Endothelial cell of umbilical vein (primary cell): ENCODE data around the gene ZNF407. TPM values are rescaled to one million over a fixed set of nuclear protein-coding genes. Genes with fewer than 3 reads are reported as not detected.

Experiments
- BruUV-seq: library from RNA; stranded (reverse); fragments of 400-500 nt; replicated peaks from 2 replicates; lab custom pipeline; 2021; lab: Mats Ljungman, UMichigan
- CTCF ChIA-PET: fragments of 300-600, 350-600 bp; sonication (Branson Sonifier 250); formaldehyde crosslinking; loops from one replicate; lab custom pipeline; 2021; ENCODE audit warnings: antibody characterized with exemption, inconsistent platforms; lab: Charles Lee
- POLR2A ChIA-PET: fragments of 300-600, 350-600 bp; sonication (Branson Sonifier 250); formaldehyde crosslinking; loops from one replicate; lab custom pipeline; 2021; ENCODE audit warnings: antibody characterized with exemption, inconsistent platforms; lab: Charles Lee
- DNase-seq: peaks from one replicate; pipeline ENCODE4 v3.0.0-alpha.2; 2011; ENCODE audit warnings: low read depth, low spot score
- FAIRE-seq: peaks from 2 replicates; lab custom pipeline; 2011; peaks lifted over from hg19 to GRCh38; lab: Jason Lieb, UNC
- H2AFZ ChIP-seq: 2 replicates; pipeline ENCODE4 v1.6.0; 2012; ENCODE audit warnings: low read depth, low read length, control low read depth, inconsistent platforms
- H3K27ac ChIP-seq: 2 replicates; pipeline ENCODE4 v1.5.1; 2011; ENCODE audit warnings: low read depth, mild to moderate bottlenecking, control low read depth, low read length, moderate library complexity; ENCODE audit not compliant: insufficient read depth
- H3K27me3 ChIP-seq, 2 experiments: 2 replicates each; pipeline versions ENCODE4 v1.6.0 to v1.6.1; 2011; ENCODE audit warnings: low read length in 2 of 2, mixed read lengths in 1 of 2; ENCODE audit not compliant: control insufficient read depth in 2 of 2, insufficient read depth in 2 of 2
- H3K36me3 ChIP-seq, 2 experiments: 2 replicates in 1 of 2; 3 replicates in 1 of 2; pipeline ENCODE4 v1.5.1; 2011; ENCODE audit warnings: low read length in 2 of 2, mild to moderate bottlenecking in 1 of 2, moderate library complexity in 1 of 2; ENCODE audit not compliant: control insufficient read depth in 2 of 2, insufficient read depth in 2 of 2; ENCODE audit errors: extremely low read depth in 1 of 2
- H3K4me1 ChIP-seq: 3 replicates; pipeline ENCODE4 v1.5.1; 2011; ENCODE audit warnings: mild to moderate bottlenecking, low read length; ENCODE audit not compliant: control insufficient read depth, insufficient read depth; ENCODE audit errors: extremely low read depth
- H3K4me2 ChIP-seq: 2 replicates; pipeline ENCODE4 v1.6.1; 2011; ENCODE audit warnings: low read length, control low read depth, mixed read lengths; ENCODE audit not compliant: insufficient read depth
- H3K4me3 ChIP-seq, 3 experiments: fragments of 200-600 bp in 1 of 3; sonication (generic), shearing (Covaris generic) in 1 of 3; replicated peaks in 1 of 3; 2 replicates each; pipeline ENCODE4 v1.5.1; 2011 to 2016; ENCODE audit warnings: control low read depth in 3 of 3, low read length in 3 of 3, mild to moderate bottlenecking in 2 of 3, inconsistent platforms in 1 of 3, low read depth in 1 of 3, moderate library complexity in 1 of 3; ENCODE audit not compliant: insufficient read depth in 1 of 3
- H3K79me2 ChIP-seq: 2 replicates; pipeline ENCODE4 v1.6.0; 2012; ENCODE audit warnings: low read length, inconsistent platforms; ENCODE audit not compliant: control insufficient read depth, insufficient read depth
- H3K9ac ChIP-seq: replicated peaks from 2 replicates; pipeline ENCODE3; 2011; ENCODE audit warnings: low read length, control low read depth; ENCODE audit not compliant: insufficient read depth; ENCODE audit errors: extremely low read depth
- H3K9me1 ChIP-seq: replicated peaks from 3 replicates; pipeline ENCODE4 v1.6.0; 2011; ENCODE audit warnings: mild to moderate bottlenecking, low read length; ENCODE audit not compliant: control insufficient read depth, insufficient read depth; ENCODE audit errors: extremely low read depth
- H3K9me3 ChIP-seq: replicated peaks from 2 replicates; pipeline ENCODE4 v1.5.1; 2012; ENCODE audit warnings: low read length, inconsistent platforms; ENCODE audit not compliant: control insufficient read depth, insufficient read depth
- H4K20me1 ChIP-seq: replicated peaks from 2 replicates; pipeline ENCODE3; 2011; ENCODE audit warnings: mild to moderate bottlenecking, low read length; ENCODE audit not compliant: control insufficient read depth, insufficient read depth; ENCODE audit errors: extremely low read depth
- EZH2 ChIP-seq: IDR thresholded peaks from 2 replicates; pipeline ENCODE4 v1.6.1; 2012; ENCODE audit warnings: borderline replicate concordance, low read depth, mild to moderate bottlenecking, moderate library complexity, low read length, inconsistent platforms; ENCODE audit not compliant: severe bottlenecking
- FOS ChIP-seq: IDR thresholded peaks from 2 replicates; pipeline ENCODE4 v1.6.1; 2011; ENCODE audit warnings: mild to moderate bottlenecking, low read length, moderate library complexity, borderline replicate concordance; ENCODE audit not compliant: insufficient read depth
- GATA2 ChIP-seq: IDR thresholded peaks from 2 replicates; pipeline ENCODE4 v1.7.0; 2011; ENCODE audit warnings: low read depth, mild to moderate bottlenecking, moderate library complexity, mixed read lengths, low read length; ENCODE audit not compliant: insufficient read length, insufficient read depth
- JUN ChIP-seq: IDR thresholded peaks from 2 replicates; pipeline ENCODE4 v1.6.1; 2011; ENCODE audit warnings: borderline replicate concordance, low read depth; ENCODE audit not compliant: insufficient read length, insufficient read depth
- MYC ChIP-seq: IDR thresholded peaks from one replicate; pipeline ENCODE4 v1.6.1; 2011; ENCODE audit warnings: mild to moderate bottlenecking, low read depth, low read length
- POLR2A ChIP-seq: IDR thresholded peaks from 2 replicates; pipeline ENCODE4 v1.6.1; 2012; ENCODE audit warnings: low read depth, mild to moderate bottlenecking, control low read depth, low read length
- POLR2AphosphoS5 ChIP-seq: IDR thresholded peaks from 2 replicates; pipeline ENCODE4 v1.6.1; 2012; ENCODE audit warnings: low read depth, mild to moderate bottlenecking, control low read depth, low read length, moderate library complexity; ENCODE audit not compliant: insufficient read depth
- dilution Hi-C: fragments of 300-500 bp; cut with MboI; formaldehyde crosslinking; loops from one replicate; pipeline ENCODE4 v1.15.0; 2019; ENCODE audit warnings: low sequenced_read_pairs; ENCODE audit not compliant: extremely low pct_ligation_motif_present
- intact Hi-C: fragments of 100-400 bp; cut with micrococcal nuclease; formaldehyde crosslinking; loops from one replicate; pipeline ENCODE4 v1.10.0; 2022
- polyA plus RNA-seq, 4 experiments: library from polyadenylated mRNA; depleted of rRNA in 3 of 4; stranded (reverse) in 3 of 4; unstranded in 1 of 4; fragments of >200 nt; gene quantifications; 2 replicates each; pipeline versions ENCODE4 v1.2.1 to v1.2.3, GENCODE V29; 2011 to 2012; ENCODE audit warnings: missing spikeins in 1 of 4
- total RNA-seq: library from RNA; stranded (reverse); gene quantifications from 2 replicates; pipeline ENCODE4 v1.2.3, GENCODE V29; 2021
- TF ChIP-seq, protein P1 (sequence below), 2 donors: IDR thresholded peaks; 1 replicate in 1 of 2; 2 replicates in 1 of 2; pipeline ENCODE4 v1.5.1; 2011; ENCODE audit warnings: low read length in 2 of 2, mild to moderate bottlenecking in 2 of 2, moderate library complexity in 2 of 2, control low read depth in 1 of 2, inconsistent platforms in 1 of 2, low read depth in 1 of 2; ENCODE audit not compliant: insufficient read depth in 1 of 2; ENCODE audit errors: extremely low read depth in 1 of 2
- TF ChIP-seq, protein P2 (sequence below): IDR thresholded peaks from 2 replicates; pipeline ENCODE4 v1.6.1; 2011; ENCODE audit not compliant: insufficient read depth, insufficient read length

Gene ZNF407
- total and polyA plus RNA-seq, 2 donors (not counting 3 experiments of a cell fraction or from before 2014, with no cell fraction given) = 3.8 to 20.1 TPM

GRCh38 chr18:75100832-75101630 is 503.4 kb downstream of the ZNF407 start:
- no TSS peak for BruUV-seq
- Histone ChIP-seq H3K4me1 (no peaks in the 10 kb centered on the region), H3K9me3 (no peaks in the 10 kb centered on the region), H2AFZ (no peak overlapping the region), H3K36me3 (no peaks in the 10 kb centered on the region), H3K27me3 (peaks cover 0 to 3% of the 10 kb centered on the region in 2 experiments), H3K9me1 (no peaks in the 10 kb centered on the region), H3K4me2 (no peak overlapping the region), H3K27ac (no peak overlapping the region), H3K79me2 (no peaks in the 10 kb centered on the region), H3K4me3 (no peak overlapping the region), H3K9ac (no peak overlapping the region), H4K20me1 (no peaks in the 10 kb centered on the region)
- CTCF ChIA-PET = no interaction called here
- DNase-seq (no peak), FAIRE-seq (no peak)
- dilution Hi-C loops (no loop called here), intact Hi-C loops (no loop called here)
- TF ChIP-seq, protein P1, sequence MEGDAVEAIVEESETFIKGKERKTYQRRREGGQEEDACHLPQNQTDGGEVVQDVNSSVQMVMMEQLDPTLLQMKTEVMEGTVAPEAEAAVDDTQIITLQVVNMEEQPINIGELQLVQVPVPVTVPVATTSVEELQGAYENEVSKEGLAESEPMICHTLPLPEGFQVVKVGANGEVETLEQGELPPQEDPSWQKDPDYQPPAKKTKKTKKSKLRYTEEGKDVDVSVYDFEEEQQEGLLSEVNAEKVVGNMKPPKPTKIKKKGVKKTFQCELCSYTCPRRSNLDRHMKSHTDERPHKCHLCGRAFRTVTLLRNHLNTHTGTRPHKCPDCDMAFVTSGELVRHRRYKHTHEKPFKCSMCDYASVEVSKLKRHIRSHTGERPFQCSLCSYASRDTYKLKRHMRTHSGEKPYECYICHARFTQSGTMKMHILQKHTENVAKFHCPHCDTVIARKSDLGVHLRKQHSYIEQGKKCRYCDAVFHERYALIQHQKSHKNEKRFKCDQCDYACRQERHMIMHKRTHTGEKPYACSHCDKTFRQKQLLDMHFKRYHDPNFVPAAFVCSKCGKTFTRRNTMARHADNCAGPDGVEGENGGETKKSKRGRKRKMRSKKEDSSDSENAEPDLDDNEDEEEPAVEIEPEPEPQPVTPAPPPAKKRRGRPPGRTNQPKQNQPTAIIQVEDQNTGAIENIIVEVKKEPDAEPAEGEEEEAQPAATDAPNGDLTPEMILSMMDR (IDR thresholded peaks at IDR 0.05; ENCODE audit: extremely low read depth in 1 of 2, insufficient read depth in 1 of 2, low read depth in 1 of 2, low read length in 2 of 2) = no peak
- TF ChIP-seq, protein P2, sequence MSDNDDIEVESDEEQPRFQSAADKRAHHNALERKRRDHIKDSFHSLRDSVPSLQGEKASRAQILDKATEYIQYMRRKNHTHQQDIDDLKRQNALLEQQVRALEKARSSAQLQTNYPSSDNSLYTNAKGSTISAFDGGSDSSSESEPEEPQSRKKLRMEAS = no peak
- no peak for TF ChIP-seq JUN
- no peak for TF ChIP-seq GATA2
- TF ChIP-seq POLR2AphosphoS5 = no peak
- no peak for TF ChIP-seq POLR2A
- no peak for TF ChIP-seq FOS
- TF ChIP-seq EZH2 = no peak
- no peak for TF ChIP-seq MYC
- POLR2A ChIA-PET = no interaction called here
